Measurements from ENCODE around the gene KDSR.

Gene KDSR

DNA sequence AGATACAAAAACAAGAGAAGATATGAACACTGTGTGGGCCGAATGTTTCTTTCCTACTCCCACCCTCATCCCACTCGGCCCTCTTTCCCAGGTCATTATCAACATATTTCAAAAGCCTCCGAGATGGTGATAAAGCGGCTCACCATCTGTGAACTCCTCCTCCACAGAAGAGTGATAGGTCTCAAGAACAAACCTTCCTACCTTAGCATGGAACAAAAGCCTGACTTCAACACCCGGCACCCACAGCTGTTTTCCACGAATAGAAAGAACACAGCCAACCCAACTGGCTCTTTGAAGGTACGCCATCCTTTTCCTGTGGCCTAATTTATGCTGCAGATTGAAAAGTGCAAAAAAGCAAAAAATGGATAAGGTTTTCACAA, 76.2 kb downstream of the KDSR start:
- TF ChIP-seq FOXP2 (optimal IDR thresholded peaks at IDR 0.05; ENCODE audit: borderline replicate concordance, extremely low read depth, extremely low read length, insufficient read depth) (no peak), POLR2AphosphoS5 (IDR thresholded peaks at IDR 0.05; ENCODE audit: low read depth, low read length) (no peak), SIN3A (IDR thresholded peaks at IDR 0.05; ENCODE audit: borderline replicate concordance, insufficient read depth, low read length) (no peak), TAF1 (IDR thresholded peaks at IDR 0.05; ENCODE audit: borderline replicate concordance, insufficient read depth, low read length) (no peak)
- TF ChIP-seq, protein P1, sequence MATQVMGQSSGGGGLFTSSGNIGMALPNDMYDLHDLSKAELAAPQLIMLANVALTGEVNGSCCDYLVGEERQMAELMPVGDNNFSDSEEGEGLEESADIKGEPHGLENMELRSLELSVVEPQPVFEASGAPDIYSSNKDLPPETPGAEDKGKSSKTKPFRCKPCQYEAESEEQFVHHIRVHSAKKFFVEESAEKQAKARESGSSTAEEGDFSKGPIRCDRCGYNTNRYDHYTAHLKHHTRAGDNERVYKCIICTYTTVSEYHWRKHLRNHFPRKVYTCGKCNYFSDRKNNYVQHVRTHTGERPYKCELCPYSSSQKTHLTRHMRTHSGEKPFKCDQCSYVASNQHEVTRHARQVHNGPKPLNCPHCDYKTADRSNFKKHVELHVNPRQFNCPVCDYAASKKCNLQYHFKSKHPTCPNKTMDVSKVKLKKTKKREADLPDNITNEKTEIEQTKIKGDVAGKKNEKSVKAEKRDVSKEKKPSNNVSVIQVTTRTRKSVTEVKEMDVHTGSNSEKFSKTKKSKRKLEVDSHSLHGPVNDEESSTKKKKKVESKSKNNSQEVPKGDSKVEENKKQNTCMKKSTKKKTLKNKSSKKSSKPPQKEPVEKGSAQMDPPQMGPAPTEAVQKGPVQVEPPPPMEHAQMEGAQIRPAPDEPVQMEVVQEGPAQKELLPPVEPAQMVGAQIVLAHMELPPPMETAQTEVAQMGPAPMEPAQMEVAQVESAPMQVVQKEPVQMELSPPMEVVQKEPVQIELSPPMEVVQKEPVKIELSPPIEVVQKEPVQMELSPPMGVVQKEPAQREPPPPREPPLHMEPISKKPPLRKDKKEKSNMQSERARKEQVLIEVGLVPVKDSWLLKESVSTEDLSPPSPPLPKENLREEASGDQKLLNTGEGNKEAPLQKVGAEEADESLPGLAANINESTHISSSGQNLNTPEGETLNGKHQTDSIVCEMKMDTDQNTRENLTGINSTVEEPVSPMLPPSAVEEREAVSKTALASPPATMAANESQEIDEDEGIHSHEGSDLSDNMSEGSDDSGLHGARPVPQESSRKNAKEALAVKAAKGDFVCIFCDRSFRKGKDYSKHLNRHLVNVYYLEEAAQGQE (IDR thresholded peaks at IDR 0.05; ENCODE audit: insufficient read depth in 1 of 2, low read depth in 2 of 2, low read length in 2 of 2) = no peak

DNA sequence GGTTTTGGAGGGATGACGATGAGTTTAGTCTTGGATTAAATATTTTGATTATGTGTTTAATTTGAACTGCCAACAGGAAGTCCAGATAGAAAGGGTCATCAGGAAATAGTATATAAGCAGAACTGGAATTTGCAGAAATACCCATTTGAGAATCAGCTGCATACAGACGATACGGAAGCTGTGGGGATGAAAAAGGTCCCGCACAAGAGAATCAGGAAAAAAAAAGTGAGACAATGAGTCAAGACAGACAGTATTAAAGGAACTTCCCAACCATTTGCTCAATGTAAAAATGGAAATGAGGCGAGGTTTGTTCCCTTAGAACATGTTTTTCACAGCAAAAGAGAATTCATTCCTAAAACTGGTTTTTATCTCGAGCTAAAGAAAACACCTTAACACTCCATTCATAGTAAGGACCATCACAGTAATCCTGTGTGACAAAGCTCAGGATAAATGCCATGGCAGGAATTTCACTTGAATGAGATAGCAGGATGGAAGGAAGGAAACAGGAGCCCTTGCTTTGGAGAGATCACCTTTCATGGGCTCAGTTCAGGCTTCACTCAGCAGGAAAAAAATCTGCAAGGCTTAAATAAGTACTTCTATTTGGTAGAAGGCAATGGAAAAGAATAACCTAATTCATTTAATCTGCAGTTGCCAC, 76.7 kb downstream of the KDSR start:
- no peak for TF ChIP-seq FOXP2 (optimal IDR thresholded peaks at IDR 0.05; ENCODE audit: borderline replicate concordance, extremely low read depth, extremely low read length, insufficient read depth)
- no peak for TF ChIP-seq TAF1 (IDR thresholded peaks at IDR 0.05; ENCODE audit: borderline replicate concordance, insufficient read depth, low read length)
- TF ChIP-seq, protein P1 (IDR thresholded peaks at IDR 0.05; ENCODE audit: insufficient read depth in 1 of 2, low read depth in 2 of 2, low read length in 2 of 2) = no peak
- TF ChIP-seq SIN3A (IDR thresholded peaks at IDR 0.05; ENCODE audit: borderline replicate concordance, insufficient read depth, low read length) = no peak
- TF ChIP-seq POLR2AphosphoS5 (IDR thresholded peaks at IDR 0.05; ENCODE audit: low read depth, low read length) = no peak

DNA sequence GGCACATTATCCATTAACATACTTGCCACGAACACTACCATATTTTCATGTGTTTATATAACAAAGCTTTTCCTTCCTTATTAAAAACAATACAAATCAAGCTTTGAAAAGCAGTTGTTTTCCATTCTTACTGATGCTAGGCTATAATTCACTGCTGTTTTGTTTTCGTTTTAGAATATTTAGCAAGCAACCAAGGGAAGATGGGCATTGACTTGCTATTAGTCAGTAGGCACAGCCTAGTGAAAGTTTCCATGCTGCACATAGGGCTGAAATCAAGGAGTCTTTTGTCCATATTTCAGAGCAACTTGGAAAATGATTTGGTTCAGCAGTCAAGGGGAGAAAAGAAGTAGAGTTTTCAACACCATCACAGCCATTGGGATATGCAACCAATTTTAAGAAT, 78.7 kb downstream of the KDSR start:
- TF ChIP-seq POLR2AphosphoS5 (IDR thresholded peaks at IDR 0.05; ENCODE audit: low read depth, low read length) (no peak), FOXP2 (optimal IDR thresholded peaks at IDR 0.05; ENCODE audit: borderline replicate concordance, extremely low read depth, extremely low read length, insufficient read depth) (no peak), SIN3A (IDR thresholded peaks at IDR 0.05; ENCODE audit: borderline replicate concordance, insufficient read depth, low read length) (no peak), TAF1 (IDR thresholded peaks at IDR 0.05; ENCODE audit: borderline replicate concordance, insufficient read depth, low read length) (no peak)
- TF ChIP-seq, protein P1 (IDR thresholded peaks at IDR 0.05; ENCODE audit: insufficient read depth in 1 of 2, low read depth in 2 of 2, low read length in 2 of 2) = no peak

DNA sequence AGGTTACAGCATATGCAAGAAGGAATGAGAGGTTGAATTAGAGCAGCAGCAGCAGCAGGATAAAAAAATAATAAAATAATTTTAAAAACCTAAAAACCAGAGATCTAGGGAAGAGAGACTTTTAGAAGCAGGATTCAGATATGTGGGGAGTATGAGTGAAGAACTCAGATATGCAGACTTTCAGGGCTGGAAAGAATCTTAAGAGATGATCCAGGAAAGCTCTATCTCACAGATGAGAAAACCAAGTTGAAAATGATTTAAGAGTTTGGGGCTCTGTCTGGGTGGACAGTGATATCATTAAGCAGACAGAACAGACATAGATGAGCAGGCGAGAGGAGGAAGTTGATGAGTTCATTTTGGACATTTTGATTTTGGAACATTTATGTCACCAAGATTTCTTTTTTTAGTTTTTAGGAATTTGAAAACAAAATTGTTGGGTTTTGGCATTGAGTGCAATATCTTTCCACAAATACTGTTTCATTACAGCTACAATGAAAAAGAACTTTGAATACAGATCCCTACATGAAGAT, 79.2 kb downstream of the KDSR start:
- TF ChIP-seq POLR2AphosphoS5 (IDR thresholded peaks at IDR 0.05; ENCODE audit: low read depth, low read length) (no peak), SIN3A (IDR thresholded peaks at IDR 0.05; ENCODE audit: borderline replicate concordance, insufficient read depth, low read length) (no peak), FOXP2 (optimal IDR thresholded peaks at IDR 0.05; ENCODE audit: borderline replicate concordance, extremely low read depth, extremely low read length, insufficient read depth) (no peak), TAF1 (IDR thresholded peaks at IDR 0.05; ENCODE audit: borderline replicate concordance, insufficient read depth, low read length) (no peak)
- TF ChIP-seq, protein P1 (IDR thresholded peaks at IDR 0.05; ENCODE audit: insufficient read depth in 1 of 2, low read depth in 2 of 2, low read length in 2 of 2) = no peak

Data from PFSK-1 (cell line).